Panc1 (cell line): ENCODE data around the gene SLC35F4. TPM values are rescaled to one million over a fixed set of nuclear protein-coding genes. Genes with fewer than 3 reads are reported as not detected.
A peak's percentile ranks its signal among the peaks of the same experiment; 100 is the strongest.

ENCODE experiments used
- ATAC-seq: fragments of 200-7000 bp; cut with Tn5 transposase; 2 replicates; pipeline ENCODE4 v1.9.1; 2020; ENCODE audit warnings: mild to moderate bottlenecking, moderate library complexity
- BruUV-seq: library from RNA; stranded (reverse); fragments of 400-500 nt; replicated peaks from 2 replicates; lab custom pipeline; 2021; lab: Mats Ljungman, UMichigan
- CTCF ChIA-PET: fragments of 300-600 bp; sonication (Branson Sonifier 250); formaldehyde crosslinking; loops from one replicate; lab custom pipeline; 2022; ENCODE audit warnings: antibody characterized with exemption; lab: Charles Lee
- POLR2A ChIA-PET: fragments of 300-600 bp; sonication (Branson Sonifier 250); formaldehyde crosslinking; loops from one replicate; lab custom pipeline; 2022; ENCODE audit warnings: antibody characterized with exemption; lab: Charles Lee
- DNase-seq: peaks from one replicate; pipeline ENCODE4 v3.0.0-alpha.2; 2010; ENCODE audit warnings: low read depth, low spot score
- H3K27ac ChIP-seq: 2 replicates; pipeline ENCODE4 v1.5.1; 2011; ENCODE audit warnings: mild to moderate bottlenecking, low read length, inconsistent platforms
- H3K27me3 ChIP-seq: fragments of 200-500 bp; sonication (Bioruptor generic); 2 replicates; pipeline ENCODE4 v1.6.0; 2014; ENCODE audit warnings: low read length, inconsistent platforms; ENCODE audit not compliant: control insufficient read depth, insufficient read depth
- H3K36me3 ChIP-seq: fragments of 200-500 bp; sonication (Bioruptor generic); 2 replicates; pipeline ENCODE4 v1.5.1; 2014; ENCODE audit warnings: inconsistent platforms, mild to moderate bottlenecking, low read length, moderate library complexity; ENCODE audit not compliant: control insufficient read depth, insufficient read depth
- H3K4me1 ChIP-seq: 2 replicates; pipeline ENCODE4 v1.5.1; 2011; ENCODE audit warnings: inconsistent platforms, mild to moderate bottlenecking, low read length, moderate library complexity; ENCODE audit not compliant: control insufficient read depth, insufficient read depth
- H3K4me3 ChIP-seq, 2 experiments: 2 replicates each; pipeline ENCODE4 v1.5.1; 2011 to 2012; ENCODE audit warnings: low read depth in 2 of 2, low read length in 2 of 2, mild to moderate bottlenecking in 2 of 2, inconsistent platforms in 1 of 2, moderate library complexity in 1 of 2
- H3K9me3 ChIP-seq: fragments of 200-500 bp; sonication (Bioruptor generic); 2 replicates; pipeline ENCODE4 v1.5.1; 2014; ENCODE audit warnings: low read depth, mild to moderate bottlenecking, inconsistent platforms, low read length, moderate library complexity; ENCODE audit not compliant: control insufficient read depth, insufficient read depth
- POLR2AphosphoS5 ChIP-seq: IDR thresholded peaks from 2 replicates; pipeline ENCODE4 v1.6.1; 2012; ENCODE audit warnings: mild to moderate bottlenecking, low read depth, low read length, moderate library complexity
- SIN3A ChIP-seq: IDR thresholded peaks from 2 replicates; pipeline ENCODE4 v1.6.1; 2012; ENCODE audit warnings: low read depth, mild to moderate bottlenecking, low read length, moderate library complexity, borderline replicate concordance; ENCODE audit not compliant: insufficient read depth
- TCF7L2 ChIP-seq: IDR thresholded peaks from 2 replicates; pipeline ENCODE4 v1.6.1; 2011; ENCODE audit warnings: mild to moderate bottlenecking, low read depth, low read length, inconsistent platforms
- in situ Hi-C: cut with HindIII; loops from 2 replicates; pipeline ENCODE4 v1.10.0; 2016; ENCODE audit warnings: low sequenced_read_pairs, low pct_unique_long_range_greater_than_20kb
- intact Hi-C: fragments of 100-400 bp; cut with micrococcal nuclease; formaldehyde crosslinking; loops from one replicate; pipeline ENCODE4 v1.10.0; 2022; ENCODE audit not compliant: unreplicated experiment
- total RNA-seq: library from RNA; stranded (reverse); gene quantifications from one replicate; pipeline ENCODE4 v1.2.1, GENCODE V29; 2021; ENCODE audit not compliant: unreplicated experiment
- TF ChIP-seq, protein P1 (sequence below): fragments of 450-650 bp; IDR thresholded peaks from 2 replicates; pipeline ENCODE4 v1.5.1; 2017; ENCODE audit warnings: mild to moderate bottlenecking
- TF ChIP-seq, protein P2 (sequence below), 2 experiments: IDR thresholded peaks; 2 replicates each; pipeline ENCODE4 v1.6.1; 2011 to 2012; ENCODE audit warnings: low read depth in 2 of 2, control low read depth in 1 of 2, low read length in 1 of 2, mild to moderate bottlenecking in 1 of 2, moderate library complexity in 1 of 2; ENCODE audit not compliant: insufficient read depth in 1 of 2

Gene SLC35F4
- total RNA-seq, 1 experiment from 2014 or later, result not detected

DNA sequence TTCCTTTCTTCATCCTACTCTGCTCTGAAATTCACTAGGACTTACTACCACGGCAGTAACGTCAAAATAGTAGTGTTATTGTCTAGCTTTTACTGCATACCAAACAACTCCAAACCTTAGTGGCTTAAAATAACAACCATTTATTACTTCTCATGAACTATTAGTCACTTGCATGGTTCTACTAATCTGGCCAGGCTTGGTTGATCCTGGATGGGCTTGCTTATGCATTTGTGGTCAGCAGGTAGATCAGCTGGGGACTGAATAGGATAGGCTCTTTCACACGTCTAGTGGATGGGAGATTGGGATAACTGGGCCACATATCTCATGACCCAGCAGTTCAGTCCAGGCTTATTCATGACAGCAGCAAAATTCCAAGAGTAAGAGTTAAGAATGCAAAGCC is 9.4 kb upstream of the SLC35F4 start:
- ChIA-PET POLR2A (no interaction called here), CTCF (no interaction called here)
- TF ChIP-seq POLR2AphosphoS5 (no peak), TCF7L2 (no peak), SIN3A (no peak)
- Histone ChIP-seq H3K36me3 (no peaks in the 10 kb centered on the region), H3K4me1 (peaks cover 11% of the 10 kb centered on the region), H3K27ac (no peak overlapping the region), H3K27me3 (no peaks in the 10 kb centered on the region), H3K4me3 (no peak overlapping the region), H3K9me3 (no peaks in the 10 kb centered on the region)
- intact Hi-C loops, result no loop called here
- no TSS peak for BruUV-seq
- DNase-seq (no peak), ATAC-seq (no peak)
- in situ Hi-C loops, result no loop called here

DNA sequence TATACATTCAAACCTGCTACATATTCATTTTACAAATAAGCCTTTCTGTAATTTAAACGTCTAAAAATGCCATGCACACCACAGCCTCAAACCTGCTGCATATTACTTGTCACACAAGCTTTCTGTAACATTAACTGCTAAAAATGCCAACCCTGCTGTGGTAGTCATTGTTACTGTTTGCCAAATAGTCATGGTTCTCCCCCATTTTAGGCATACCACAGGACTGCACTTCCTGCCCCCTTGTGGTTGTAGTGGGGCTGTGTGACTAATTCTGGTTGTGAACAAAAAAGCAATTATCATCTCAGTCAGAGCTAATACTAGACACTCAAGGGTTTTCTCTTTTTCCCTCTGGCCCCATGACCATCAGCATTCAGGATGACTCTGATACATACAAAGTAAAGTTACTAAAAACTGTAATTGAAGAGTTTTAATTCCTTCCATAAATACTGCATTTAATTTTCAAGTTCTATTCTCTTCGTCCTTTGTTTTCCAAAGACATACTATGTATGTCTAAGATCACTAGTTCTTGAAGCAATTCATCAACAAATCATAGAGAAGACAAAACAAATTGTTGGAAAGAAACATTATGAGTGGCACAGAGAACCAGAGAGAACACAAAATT is 5.7 kb upstream of the SLC35F4 start:
- Histone ChIP-seq H3K4me1 (peaks cover 18% of the 10 kb centered on the region), H3K9me3 (no peaks in the 10 kb centered on the region), H3K4me3 (no peak overlapping the region), H3K36me3 (no peaks in the 10 kb centered on the region), H3K27ac (no peak overlapping the region; the same call in 1 of the 2 replicates), H3K27me3 (no peaks in the 10 kb centered on the region)
- POLR2A ChIA-PET, result no interaction called here
- in situ Hi-C loops (no loop called here), intact Hi-C loops (no loop called here)
- no TSS peak for BruUV-seq
- DNase-seq (peak; percentile 43), ATAC-seq (peak; percentile 78)
- TF ChIP-seq, protein P1, sequence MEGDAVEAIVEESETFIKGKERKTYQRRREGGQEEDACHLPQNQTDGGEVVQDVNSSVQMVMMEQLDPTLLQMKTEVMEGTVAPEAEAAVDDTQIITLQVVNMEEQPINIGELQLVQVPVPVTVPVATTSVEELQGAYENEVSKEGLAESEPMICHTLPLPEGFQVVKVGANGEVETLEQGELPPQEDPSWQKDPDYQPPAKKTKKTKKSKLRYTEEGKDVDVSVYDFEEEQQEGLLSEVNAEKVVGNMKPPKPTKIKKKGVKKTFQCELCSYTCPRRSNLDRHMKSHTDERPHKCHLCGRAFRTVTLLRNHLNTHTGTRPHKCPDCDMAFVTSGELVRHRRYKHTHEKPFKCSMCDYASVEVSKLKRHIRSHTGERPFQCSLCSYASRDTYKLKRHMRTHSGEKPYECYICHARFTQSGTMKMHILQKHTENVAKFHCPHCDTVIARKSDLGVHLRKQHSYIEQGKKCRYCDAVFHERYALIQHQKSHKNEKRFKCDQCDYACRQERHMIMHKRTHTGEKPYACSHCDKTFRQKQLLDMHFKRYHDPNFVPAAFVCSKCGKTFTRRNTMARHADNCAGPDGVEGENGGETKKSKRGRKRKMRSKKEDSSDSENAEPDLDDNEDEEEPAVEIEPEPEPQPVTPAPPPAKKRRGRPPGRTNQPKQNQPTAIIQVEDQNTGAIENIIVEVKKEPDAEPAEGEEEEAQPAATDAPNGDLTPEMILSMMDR, result peak; percentile 72
- TF ChIP-seq, protein P2, sequence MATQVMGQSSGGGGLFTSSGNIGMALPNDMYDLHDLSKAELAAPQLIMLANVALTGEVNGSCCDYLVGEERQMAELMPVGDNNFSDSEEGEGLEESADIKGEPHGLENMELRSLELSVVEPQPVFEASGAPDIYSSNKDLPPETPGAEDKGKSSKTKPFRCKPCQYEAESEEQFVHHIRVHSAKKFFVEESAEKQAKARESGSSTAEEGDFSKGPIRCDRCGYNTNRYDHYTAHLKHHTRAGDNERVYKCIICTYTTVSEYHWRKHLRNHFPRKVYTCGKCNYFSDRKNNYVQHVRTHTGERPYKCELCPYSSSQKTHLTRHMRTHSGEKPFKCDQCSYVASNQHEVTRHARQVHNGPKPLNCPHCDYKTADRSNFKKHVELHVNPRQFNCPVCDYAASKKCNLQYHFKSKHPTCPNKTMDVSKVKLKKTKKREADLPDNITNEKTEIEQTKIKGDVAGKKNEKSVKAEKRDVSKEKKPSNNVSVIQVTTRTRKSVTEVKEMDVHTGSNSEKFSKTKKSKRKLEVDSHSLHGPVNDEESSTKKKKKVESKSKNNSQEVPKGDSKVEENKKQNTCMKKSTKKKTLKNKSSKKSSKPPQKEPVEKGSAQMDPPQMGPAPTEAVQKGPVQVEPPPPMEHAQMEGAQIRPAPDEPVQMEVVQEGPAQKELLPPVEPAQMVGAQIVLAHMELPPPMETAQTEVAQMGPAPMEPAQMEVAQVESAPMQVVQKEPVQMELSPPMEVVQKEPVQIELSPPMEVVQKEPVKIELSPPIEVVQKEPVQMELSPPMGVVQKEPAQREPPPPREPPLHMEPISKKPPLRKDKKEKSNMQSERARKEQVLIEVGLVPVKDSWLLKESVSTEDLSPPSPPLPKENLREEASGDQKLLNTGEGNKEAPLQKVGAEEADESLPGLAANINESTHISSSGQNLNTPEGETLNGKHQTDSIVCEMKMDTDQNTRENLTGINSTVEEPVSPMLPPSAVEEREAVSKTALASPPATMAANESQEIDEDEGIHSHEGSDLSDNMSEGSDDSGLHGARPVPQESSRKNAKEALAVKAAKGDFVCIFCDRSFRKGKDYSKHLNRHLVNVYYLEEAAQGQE (IDR thresholded peaks at IDR 0.05; ENCODE audit: insufficient read depth in 1 of 2, low read depth in 2 of 2, low read length in 1 of 2), result no peak
- CTCF ChIA-PET, result interaction anchor here (0.7 to 0.9 kb wide), 2 partner anchors 179 to 386 kb away, joined by 3 read pairs; no protein-coding TSS in a partner anchor

DNA sequence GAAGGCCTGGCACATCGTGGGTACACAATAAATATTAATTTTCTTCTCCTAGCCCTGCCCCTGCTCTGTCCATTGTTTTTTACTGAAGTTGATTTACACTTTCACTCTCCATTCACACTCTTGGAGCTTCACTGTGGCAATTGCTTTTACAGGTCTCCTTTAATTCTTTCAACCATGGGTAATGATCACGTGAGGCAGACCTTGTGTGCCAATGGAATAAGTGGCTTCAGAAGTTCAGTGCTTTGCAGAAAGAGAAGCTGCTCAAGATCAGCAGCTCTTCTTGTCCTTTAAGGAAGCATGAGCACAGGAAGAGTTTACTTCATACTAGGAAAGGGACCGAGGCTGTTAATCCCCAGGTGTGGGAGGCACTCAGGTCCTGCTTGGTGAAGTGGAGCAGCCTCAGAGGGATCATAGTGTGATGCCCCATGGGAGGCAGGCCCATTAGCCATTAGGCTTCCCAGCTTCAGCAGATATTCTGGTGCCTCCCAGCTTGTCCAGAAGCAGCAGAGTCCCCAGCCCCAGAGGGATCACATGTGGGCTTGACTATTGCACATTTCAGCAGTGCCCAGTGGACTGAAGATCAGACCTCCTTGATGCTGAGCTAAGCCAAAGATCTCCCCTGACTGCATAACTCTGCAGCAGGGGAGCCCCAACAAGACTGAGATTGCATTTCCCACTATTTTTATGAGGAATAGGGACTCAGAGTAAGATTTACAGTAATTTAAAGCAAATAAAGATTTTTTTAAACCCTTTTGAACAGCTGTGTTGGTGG is 5.0 kb upstream of the SLC35F4 start:
- in situ Hi-C loops (no loop called here), intact Hi-C loops (no loop called here)
- DNase-seq, result no peak
- TF ChIP-seq, protein P2 (IDR thresholded peaks at IDR 0.05; ENCODE audit: insufficient read depth in 1 of 2, low read depth in 2 of 2, low read length in 1 of 2), result no peak
- TF ChIP-seq POLR2AphosphoS5, result no peak
- TF ChIP-seq, protein P1, result no peak
- TF ChIP-seq TCF7L2, result no peak
- no peak for TF ChIP-seq SIN3A
- Histone ChIP-seq H3K4me3 (no peak overlapping the region), H3K9me3 (no peaks in the 10 kb centered on the region), H3K27ac (peak overlapping the region; percentile 34; the same call in 1 of the 2 replicates), H3K27me3 (no peaks in the 10 kb centered on the region), H3K4me1 (peaks cover 18% of the 10 kb centered on the region), H3K36me3 (no peaks in the 10 kb centered on the region)
- no TSS peak for BruUV-seq
- ChIA-PET POLR2A (no interaction called here), CTCF (interaction anchor here (0.7 to 0.9 kb wide), 2 partner anchors 178 to 385 kb away, joined by 3 read pairs; no protein-coding TSS in a partner anchor)
- ATAC-seq, result peak; percentile 68
